GM12892 (cell line): Measurements from ENCODE around the gene BLACAT1.

ENCODE experiments used
- POLR2A ChIP-seq: IDR thresholded peaks from 2 replicates; pipeline ENCODE4 v1.6.1; 2011; ENCODE audit warnings: low read depth, low read length, control low read depth
- POLR2AphosphoS5 ChIP-seq: IDR thresholded peaks from 2 replicates; pipeline ENCODE4 v1.6.1; 2011; ENCODE audit warnings: low read depth, low read length, control low read depth
- TAF1 ChIP-seq: IDR thresholded peaks from 2 replicates; pipeline ENCODE4 v1.6.1; 2011; ENCODE audit warnings: low read depth, mild to moderate bottlenecking, control low read depth, low read length, borderline replicate concordance

DNA sequence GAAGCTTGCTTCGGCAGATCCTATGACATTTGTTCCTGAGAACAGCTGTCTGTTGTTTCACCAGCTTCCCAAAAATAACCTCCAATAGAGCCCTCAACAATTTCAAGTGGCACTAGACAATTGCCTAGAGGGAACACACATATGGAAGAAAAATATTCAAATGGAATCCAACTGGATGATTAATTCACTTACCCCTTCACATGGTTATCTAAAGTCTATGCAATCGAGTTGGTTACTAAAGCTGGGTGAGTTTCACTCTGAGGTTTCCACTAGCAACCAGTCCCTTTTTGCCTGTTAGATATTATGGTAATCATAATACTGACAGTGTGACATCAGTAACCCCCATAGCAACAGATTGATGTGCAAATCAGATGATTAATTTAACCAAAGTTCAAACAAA, 34.0 kb downstream of the BLACAT1 start, which contains the start of gene LEMD1:
- TF ChIP-seq TAF1: no peak
- TF ChIP-seq POLR2AphosphoS5: no peak
- TF ChIP-seq POLR2A: no peak
